ENCODE results near the gene RFX2.

DNA sequence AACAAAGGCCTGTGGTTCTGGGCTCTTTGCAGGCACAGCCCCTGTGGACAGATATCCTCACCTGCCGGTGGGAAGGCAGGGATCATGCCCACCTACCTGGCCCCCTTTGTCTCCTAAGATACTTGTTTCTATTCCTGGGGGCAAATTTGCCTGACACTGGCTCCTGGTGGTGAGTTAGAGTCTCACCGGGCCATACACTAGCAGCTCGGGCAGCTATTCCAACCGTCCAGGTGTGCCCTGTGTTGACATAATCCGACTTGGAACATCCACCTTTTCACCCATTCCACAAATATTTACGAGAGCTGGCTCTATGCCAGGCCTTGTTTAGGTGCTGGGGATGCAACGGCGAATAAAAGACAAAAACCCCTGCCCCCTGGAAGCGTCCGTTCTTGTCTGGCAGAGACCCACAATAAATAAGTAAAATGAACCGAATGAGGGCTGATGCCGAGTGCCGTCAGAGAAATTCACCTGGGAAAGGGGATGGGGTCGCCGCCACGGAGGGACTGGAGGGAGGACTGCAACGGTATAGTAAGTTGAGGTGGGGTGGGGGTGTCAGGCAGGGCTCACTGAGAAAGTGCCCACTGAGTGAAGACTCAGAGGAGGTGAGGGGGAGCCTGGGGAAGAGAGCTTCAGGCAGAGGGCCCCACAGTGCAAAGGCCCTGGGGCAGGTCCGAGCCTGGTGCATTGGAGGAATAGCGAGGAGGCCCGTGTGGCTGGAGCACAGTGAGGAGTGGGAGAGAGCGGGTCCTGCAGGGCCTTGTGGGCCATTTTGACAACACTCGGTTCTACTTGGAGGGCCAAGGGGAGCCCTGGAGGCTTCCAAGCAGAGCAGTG, 89.1 kb downstream of the RFX2 start:
- TF ChIP-seq, protein P1, sequence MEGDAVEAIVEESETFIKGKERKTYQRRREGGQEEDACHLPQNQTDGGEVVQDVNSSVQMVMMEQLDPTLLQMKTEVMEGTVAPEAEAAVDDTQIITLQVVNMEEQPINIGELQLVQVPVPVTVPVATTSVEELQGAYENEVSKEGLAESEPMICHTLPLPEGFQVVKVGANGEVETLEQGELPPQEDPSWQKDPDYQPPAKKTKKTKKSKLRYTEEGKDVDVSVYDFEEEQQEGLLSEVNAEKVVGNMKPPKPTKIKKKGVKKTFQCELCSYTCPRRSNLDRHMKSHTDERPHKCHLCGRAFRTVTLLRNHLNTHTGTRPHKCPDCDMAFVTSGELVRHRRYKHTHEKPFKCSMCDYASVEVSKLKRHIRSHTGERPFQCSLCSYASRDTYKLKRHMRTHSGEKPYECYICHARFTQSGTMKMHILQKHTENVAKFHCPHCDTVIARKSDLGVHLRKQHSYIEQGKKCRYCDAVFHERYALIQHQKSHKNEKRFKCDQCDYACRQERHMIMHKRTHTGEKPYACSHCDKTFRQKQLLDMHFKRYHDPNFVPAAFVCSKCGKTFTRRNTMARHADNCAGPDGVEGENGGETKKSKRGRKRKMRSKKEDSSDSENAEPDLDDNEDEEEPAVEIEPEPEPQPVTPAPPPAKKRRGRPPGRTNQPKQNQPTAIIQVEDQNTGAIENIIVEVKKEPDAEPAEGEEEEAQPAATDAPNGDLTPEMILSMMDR (IDR thresholded peaks at IDR 0.05) = no peak
- TF ChIP-seq, protein P2, sequence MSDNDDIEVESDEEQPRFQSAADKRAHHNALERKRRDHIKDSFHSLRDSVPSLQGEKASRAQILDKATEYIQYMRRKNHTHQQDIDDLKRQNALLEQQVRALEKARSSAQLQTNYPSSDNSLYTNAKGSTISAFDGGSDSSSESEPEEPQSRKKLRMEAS (CRISPR knock-in tag; IDR thresholded peaks at IDR 0.05) = no peak
- no peak for TF ChIP-seq ZNF121 (CRISPR knock-in tag; IDR thresholded peaks at IDR 0.05)
- no peak for TF ChIP-seq ZNF138 (CRISPR knock-in tag; conservative IDR thresholded peaks at IDR 0.05)
- TF ChIP-seq TCF7 (CRISPR knock-in tag; IDR thresholded peaks at IDR 0.05; ENCODE audit: low read depth) = no peak
- TF ChIP-seq, protein P3, sequence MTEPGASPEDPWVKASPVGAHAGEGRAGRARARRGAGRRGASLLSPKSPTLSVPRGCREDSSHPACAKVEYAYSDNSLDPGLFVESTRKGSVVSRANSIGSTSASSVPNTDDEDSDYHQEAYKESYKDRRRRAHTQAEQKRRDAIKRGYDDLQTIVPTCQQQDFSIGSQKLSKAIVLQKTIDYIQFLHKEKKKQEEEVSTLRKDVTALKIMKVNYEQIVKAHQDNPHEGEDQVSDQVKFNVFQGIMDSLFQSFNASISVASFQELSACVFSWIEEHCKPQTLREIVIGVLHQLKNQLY (CRISPR knock-in tag; IDR thresholded peaks at IDR 0.05) = no peak
- no peak for TF ChIP-seq CREB1 (CRISPR knock-in tag; IDR thresholded peaks at IDR 0.05)
- TF ChIP-seq, protein P4, sequence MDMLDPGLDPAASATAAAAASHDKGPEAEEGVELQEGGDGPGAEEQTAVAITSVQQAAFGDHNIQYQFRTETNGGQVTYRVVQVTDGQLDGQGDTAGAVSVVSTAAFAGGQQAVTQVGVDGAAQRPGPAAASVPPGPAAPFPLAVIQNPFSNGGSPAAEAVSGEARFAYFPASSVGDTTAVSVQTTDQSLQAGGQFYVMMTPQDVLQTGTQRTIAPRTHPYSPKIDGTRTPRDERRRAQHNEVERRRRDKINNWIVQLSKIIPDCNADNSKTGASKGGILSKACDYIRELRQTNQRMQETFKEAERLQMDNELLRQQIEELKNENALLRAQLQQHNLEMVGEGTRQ (CRISPR knock-in tag; IDR thresholded peaks at IDR 0.05) = no peak
- TF ChIP-seq ESRRA (CRISPR knock-in tag; IDR thresholded peaks at IDR 0.05; ENCODE audit: borderline replicate concordance) = no peak
- TF ChIP-seq RELA (CRISPR knock-in tag; IDR thresholded peaks at IDR 0.05; ENCODE audit: borderline replicate concordance) = no peak
- no peak for TF ChIP-seq ELF4 (CRISPR knock-in tag; IDR thresholded peaks at IDR 0.05; ENCODE audit: low read depth)
- no peak for TF ChIP-seq ZNF232 (CRISPR knock-in tag; IDR thresholded peaks at IDR 0.05)

Data from WTC11 (cell line).